HepG2 (cell line): ENCODE measurements around the gene MREG. TPM values are rescaled to one million over a fixed set of nuclear protein-coding genes. Genes with fewer than 3 reads are reported as not detected.

Experiments
- BCL6 ChIP-seq: IDR thresholded peaks from 2 replicates; pipeline ENCODE4 v1.6.1; 2016; ENCODE audit warnings: missing genetic modification reagents, missing compliant biosample characterization
- PPARG ChIP-seq: conservative IDR thresholded peaks from 2 replicates; pipeline ENCODE4 v1.6.1; 2016; ENCODE audit warnings: missing biosample characterization, missing genetic modification reagents
- RAD21 ChIP-seq: fragments of 450-650 bp; formaldehyde crosslinking; IDR thresholded peaks from 2 replicates; pipeline ENCODE4 v1.5.0; 2020; ENCODE audit warnings: mild to moderate bottlenecking
- REL ChIP-seq: sonication (generic); formaldehyde crosslinking; conservative IDR thresholded peaks from 2 replicates; pipeline ENCODE4 v1.8.0; 2022; ENCODE audit warnings: mild to moderate bottlenecking, missing genetic modification reagents, moderate library complexity
- RNF2 ChIP-seq: fragments of 450-650 bp; conservative IDR thresholded peaks from 2 replicates; pipeline ENCODE4 v1.6.1; 2016; ENCODE audit warnings: low read depth
- SMC3 ChIP-seq: IDR thresholded peaks from 2 replicates; pipeline ENCODE4 v1.6.1; 2011; ENCODE audit warnings: low read length, improper control_type of control experiment
- SOX6 ChIP-seq, 2 experiments: fragments of 450-650 bp in 1 of 2; sonication (generic) in 1 of 2; formaldehyde crosslinking in 1 of 2; IDR thresholded peaks; 2 replicates each; pipeline versions ENCODE4 v1.4.0 to v1.6.1; 2017 to 2020; ENCODE audit warnings: antibody characterized with exemption in 1 of 2, mild to moderate bottlenecking in 1 of 2, missing genetic modification reagents in 1 of 2
- STAG1 ChIP-seq: sonication (generic); formaldehyde crosslinking; IDR thresholded peaks from 2 replicates; pipeline ENCODE4 v1.4.0; 2020; ENCODE audit warnings: missing genetic modification reagents
- ZNF230 ChIP-seq: sonication (generic); formaldehyde crosslinking; IDR thresholded peaks from 2 replicates; pipeline ENCODE4 v1.4.0; 2020; ENCODE audit warnings: mild to moderate bottlenecking, missing genetic modification reagents
- ZNF354B ChIP-seq: sonication (generic); formaldehyde crosslinking; IDR thresholded peaks from 2 replicates; pipeline ENCODE4 v1.8.0; 2022; ENCODE audit warnings: mild to moderate bottlenecking, missing genetic modification reagents
- ZNF430 ChIP-seq: sonication (generic); formaldehyde crosslinking; IDR thresholded peaks from 2 replicates; pipeline ENCODE4 v1.9.0; 2021; ENCODE audit warnings: mild to moderate bottlenecking, missing genetic modification reagents
- ZNF670 ChIP-seq: sonication (generic); formaldehyde crosslinking; IDR thresholded peaks from 2 replicates; pipeline ENCODE4 v1.8.0; 2022; ENCODE audit warnings: mild to moderate bottlenecking, missing genetic modification reagents, borderline replicate concordance
- ZNF703 ChIP-seq: sonication (generic); formaldehyde crosslinking; IDR thresholded peaks from 2 replicates; pipeline ENCODE4 v1.5.1; 2020; ENCODE audit warnings: missing genetic modification reagents, mild to moderate bottlenecking, moderate library complexity, borderline replicate concordance
- ZNF766 ChIP-seq: sonication (generic); formaldehyde crosslinking; IDR thresholded peaks from 2 replicates; pipeline ENCODE4 v1.5.0; 2020; ENCODE audit warnings: missing genetic modification reagents, borderline replicate concordance
- polyA plus RNA-seq, 8 experiments: library from polyadenylated mRNA; depleted of rRNA in 3 of 8; stranded (reverse) in 7 of 8; unstranded in 1 of 8; fragments of >200 nt; fragmentation: Illumina TruSeq in 4 of 8; extraction: Trizol in 4 of 8; gene quantifications; 2 replicates each; pipeline versions ENCODE4 v1.2.1 to v1.2.3, GENCODE V29; 2011 to 2016; ENCODE audit warnings: low read depth in 4 of 8, missing spikeins in 1 of 8, mixed read lengths in 1 of 8; ENCODE audit not compliant: insufficient read depth in 1 of 8
- total RNA-seq, 5 experiments: library from RNA; depleted of rRNA; stranded (reverse); fragments of >200 nt; fragmentation: Illumina TruSeq; extraction: Trizol; gene quantifications; 2 replicates each; pipeline ENCODE4 v1.2.3, GENCODE V29; 2016; ENCODE audit warnings: low read depth in 1 of 5
- TF ChIP-seq, protein P1 (sequence below): sonication (generic); formaldehyde crosslinking; IDR thresholded peaks from 2 replicates; pipeline ENCODE4 v1.4.0; 2020; ENCODE audit warnings: mild to moderate bottlenecking, missing genetic modification reagents
- TF ChIP-seq, protein P2 (sequence below): IDR thresholded peaks from 2 replicates; pipeline ENCODE4 v1.6.1; 2012; ENCODE audit warnings: low read depth, low read length, improper control_type of control experiment
- TF ChIP-seq, protein P3 (sequence below): sonication (generic); formaldehyde crosslinking; IDR thresholded peaks from 2 replicates; pipeline ENCODE4 v1.4.0; 2020; ENCODE audit warnings: missing genetic modification reagents, borderline replicate concordance
- TF ChIP-seq, protein P4 (sequence below): sonication (generic); formaldehyde crosslinking; IDR thresholded peaks from 2 replicates; pipeline ENCODE4 v1.8.1; 2023; ENCODE audit warnings: mild to moderate bottlenecking, moderate library complexity, missing genetic modification reagents
- TF ChIP-seq, protein P5 (sequence below): sonication (generic); formaldehyde crosslinking; conservative IDR thresholded peaks from 2 replicates; pipeline ENCODE4 v1.8.0; 2022; ENCODE audit warnings: mild to moderate bottlenecking, moderate library complexity, missing genetic modification reagents

MREG gene
- total and polyA plus RNA-seq, 2 of the 13 experiments (the other 11 are each of a cell fraction or from before 2014, with no cell fraction given): 7.5 to 23.3 TPM

DNA sequence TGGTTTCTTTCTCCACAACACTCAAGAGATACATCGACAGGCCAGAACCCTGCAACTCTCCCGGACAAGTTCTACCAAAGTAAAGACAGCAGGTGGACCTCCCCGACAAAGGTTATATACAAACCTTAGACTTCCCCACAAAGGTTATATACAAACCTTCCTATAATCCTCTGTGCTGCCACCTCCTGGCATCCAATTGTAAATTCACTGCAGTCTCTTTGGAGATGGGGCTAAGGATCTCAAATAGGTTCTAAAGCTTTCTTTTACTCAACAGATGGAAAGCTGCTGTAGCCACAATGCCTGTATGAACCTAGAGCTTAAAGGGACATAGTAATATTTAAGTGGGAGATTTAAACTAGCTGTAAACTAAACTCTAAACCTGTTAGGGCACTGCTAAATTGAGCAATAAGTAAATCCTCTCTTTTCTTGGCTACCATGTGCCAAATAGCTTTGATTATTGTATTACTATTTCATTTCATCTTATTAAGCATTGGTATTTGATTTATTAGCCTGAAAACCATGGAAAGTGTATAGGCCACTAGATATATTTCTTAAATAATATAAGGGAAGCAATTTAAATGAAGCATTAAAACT is 9.8 kb upstream of the MREG start (continued):
- no peak for TF ChIP-seq ZNF703 (CRISPR knock-in tag)
- peak; percentile 73 for TF ChIP-seq SMC3
- TF ChIP-seq, protein P1, sequence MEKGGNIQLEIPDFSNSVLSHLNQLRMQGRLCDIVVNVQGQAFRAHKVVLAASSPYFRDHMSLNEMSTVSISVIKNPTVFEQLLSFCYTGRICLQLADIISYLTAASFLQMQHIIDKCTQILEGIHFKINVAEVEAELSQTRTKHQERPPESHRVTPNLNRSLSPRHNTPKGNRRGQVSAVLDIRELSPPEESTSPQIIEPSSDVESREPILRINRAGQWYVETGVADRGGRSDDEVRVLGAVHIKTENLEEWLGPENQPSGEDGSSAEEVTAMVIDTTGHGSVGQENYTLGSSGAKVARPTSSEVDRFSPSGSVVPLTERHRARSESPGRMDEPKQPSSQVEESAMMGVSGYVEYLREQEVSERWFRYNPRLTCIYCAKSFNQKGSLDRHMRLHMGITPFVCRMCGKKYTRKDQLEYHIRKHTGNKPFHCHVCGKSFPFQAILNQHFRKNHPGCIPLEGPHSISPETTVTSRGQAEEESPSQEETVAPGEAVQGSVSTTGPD: no peak
- 0 out of 2 replicates have a peak, but pooled peaks have one; percentile 28 for TF ChIP-seq PPARG (CRISPR knock-in tag)
- no peak for TF ChIP-seq ZNF430 (CRISPR knock-in tag)
- TF ChIP-seq BCL6 (CRISPR knock-in tag): no peak
- no peak for TF ChIP-seq RNF2
- peak; percentile 55 for TF ChIP-seq STAG1 (CRISPR knock-in tag)
- TF ChIP-seq RAD21: 0 out of 2 replicates have a peak, but pooled peaks have one; percentile 51
- no peak for TF ChIP-seq ZNF670 (CRISPR knock-in tag)
- no peak for TF ChIP-seq ZNF766 (CRISPR knock-in tag)
- TF ChIP-seq, protein P2, sequence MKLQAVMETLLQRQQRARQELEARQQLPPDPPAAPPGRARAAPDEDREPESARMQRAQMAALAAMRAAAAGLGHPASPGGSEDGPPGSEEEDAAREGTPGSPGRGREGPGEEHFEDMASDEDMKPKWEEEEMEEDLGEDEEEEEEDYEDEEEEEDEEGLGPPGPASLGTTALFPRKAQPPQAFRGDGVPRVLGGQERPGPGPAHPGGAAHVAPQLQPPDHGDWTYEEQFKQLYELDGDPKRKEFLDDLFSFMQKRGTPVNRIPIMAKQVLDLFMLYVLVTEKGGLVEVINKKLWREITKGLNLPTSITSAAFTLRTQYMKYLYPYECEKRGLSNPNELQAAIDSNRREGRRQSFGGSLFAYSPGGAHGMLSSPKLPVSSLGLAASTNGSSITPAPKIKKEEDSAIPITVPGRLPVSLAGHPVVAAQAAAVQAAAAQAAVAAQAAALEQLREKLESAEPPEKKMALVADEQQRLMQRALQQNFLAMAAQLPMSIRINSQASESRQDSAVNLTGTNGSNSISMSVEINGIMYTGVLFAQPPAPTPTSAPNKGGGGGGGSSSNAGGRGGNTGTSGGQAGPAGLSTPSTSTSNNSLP: 0 out of 2 replicates have a peak, but pooled peaks have one; percentile 42
- TF ChIP-seq ZNF354B (CRISPR knock-in tag): no peak
- TF ChIP-seq, protein P3, sequence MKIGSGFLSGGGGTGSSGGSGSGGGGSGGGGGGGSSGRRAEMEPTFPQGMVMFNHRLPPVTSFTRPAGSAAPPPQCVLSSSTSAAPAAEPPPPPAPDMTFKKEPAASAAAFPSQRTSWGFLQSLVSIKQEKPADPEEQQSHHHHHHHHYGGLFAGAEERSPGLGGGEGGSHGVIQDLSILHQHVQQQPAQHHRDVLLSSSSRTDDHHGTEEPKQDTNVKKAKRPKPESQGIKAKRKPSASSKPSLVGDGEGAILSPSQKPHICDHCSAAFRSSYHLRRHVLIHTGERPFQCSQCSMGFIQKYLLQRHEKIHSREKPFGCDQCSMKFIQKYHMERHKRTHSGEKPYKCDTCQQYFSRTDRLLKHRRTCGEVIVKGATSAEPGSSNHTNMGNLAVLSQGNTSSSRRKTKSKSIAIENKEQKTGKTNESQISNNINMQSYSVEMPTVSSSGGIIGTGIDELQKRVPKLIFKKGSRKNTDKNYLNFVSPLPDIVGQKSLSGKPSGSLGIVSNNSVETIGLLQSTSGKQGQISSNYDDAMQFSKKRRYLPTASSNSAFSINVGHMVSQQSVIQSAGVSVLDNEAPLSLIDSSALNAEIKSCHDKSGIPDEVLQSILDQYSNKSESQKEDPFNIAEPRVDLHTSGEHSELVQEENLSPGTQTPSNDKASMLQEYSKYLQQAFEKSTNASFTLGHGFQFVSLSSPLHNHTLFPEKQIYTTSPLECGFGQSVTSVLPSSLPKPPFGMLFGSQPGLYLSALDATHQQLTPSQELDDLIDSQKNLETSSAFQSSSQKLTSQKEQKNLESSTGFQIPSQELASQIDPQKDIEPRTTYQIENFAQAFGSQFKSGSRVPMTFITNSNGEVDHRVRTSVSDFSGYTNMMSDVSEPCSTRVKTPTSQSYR (CRISPR knock-in tag): no peak
- no peak for TF ChIP-seq ZNF230 (CRISPR knock-in tag)
- TF ChIP-seq, protein P4, sequence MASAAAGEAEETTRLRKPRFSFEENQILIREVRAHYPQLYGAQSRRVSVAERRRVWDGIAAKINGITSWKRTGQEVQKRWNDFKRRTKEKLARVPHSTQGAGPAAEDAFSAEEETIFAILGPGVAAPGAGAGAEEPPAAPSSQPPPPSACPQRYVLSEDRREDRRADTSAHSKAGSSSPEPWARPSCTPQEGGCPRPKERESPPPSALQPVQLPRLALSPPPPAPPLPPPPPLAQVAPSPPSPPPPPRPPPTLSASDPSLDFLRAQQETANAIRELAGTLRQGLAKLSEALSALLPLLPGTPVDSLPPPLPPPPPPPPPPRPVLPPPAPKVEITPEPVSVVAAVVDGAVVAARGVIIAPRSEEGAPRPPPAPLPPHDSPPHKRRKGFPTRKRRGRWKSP (CRISPR knock-in tag): no peak
- TF ChIP-seq, protein P5, sequence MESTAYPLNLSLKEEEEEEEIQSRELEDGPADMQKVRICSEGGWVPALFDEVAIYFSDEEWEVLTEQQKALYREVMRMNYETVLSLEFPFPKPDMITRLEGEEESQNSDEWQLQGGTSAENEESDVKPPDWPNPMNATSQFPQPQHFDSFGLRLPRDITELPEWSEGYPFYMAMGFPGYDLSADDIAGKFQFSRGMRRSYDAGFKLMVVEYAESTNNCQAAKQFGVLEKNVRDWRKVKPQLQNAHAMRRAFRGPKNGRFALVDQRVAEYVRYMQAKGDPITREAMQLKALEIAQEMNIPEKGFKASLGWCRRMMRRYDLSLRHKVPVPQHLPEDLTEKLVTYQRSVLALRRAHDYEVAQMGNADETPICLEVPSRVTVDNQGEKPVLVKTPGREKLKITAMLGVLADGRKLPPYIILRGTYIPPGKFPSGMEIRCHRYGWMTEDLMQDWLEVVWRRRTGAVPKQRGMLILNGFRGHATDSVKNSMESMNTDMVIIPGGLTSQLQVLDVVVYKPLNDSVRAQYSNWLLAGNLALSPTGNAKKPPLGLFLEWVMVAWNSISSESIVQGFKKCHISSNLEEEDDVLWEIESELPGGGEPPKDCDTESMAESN (CRISPR knock-in tag): no peak
- no peak for TF ChIP-seq REL (CRISPR knock-in tag)
- TF ChIP-seq SOX6 (IDR thresholded peaks at IDR 0.05): no peak
- no peak for TF ChIP-seq SOX6 (CRISPR knock-in tag; IDR thresholded peaks at IDR 0.05)
